ENCODE results near the gene INAFM2. TPM values are rescaled to one million over a fixed set of nuclear protein-coding genes. Genes with fewer than 3 reads are reported as not detected.

INAFM2 gene
- total RNA-seq, 1 donor from 2014 or later: 9.5 TPM

- Mint-ChIP-seq H3K9me3 (no peaks in the 10 kb centered on the region), H3K4me1 (peaks cover 3% of the 10 kb centered on the region), H3K27me3 (no peaks in the 10 kb centered on the region), H3K27ac (no peak overlapping the region), H3K36me3 (ENCODE audit: low read depth) (peaks cover 26% of the 10 kb centered on the region), H3K4me3 (no peak overlapping the region)
- no peak for TF ChIP-seq CTCF (IDR thresholded peaks at IDR 0.05)
- POLR2A ChIA-PET: interaction anchor here (0.7 to 1.5 kb wide), 2 partner anchors 22 to 209 kb away, joined by 3 to 7 read pairs; partner anchors contain the start of gene PLCB2
- no peak for DNase-seq
- ATAC-seq (ENCODE audit: low read depth): no peak
- CTCF ChIA-PET: interaction anchor here (1.5 to 6.0 kb wide), 2 partner anchors 11 to 52 kb away, joined by 6 to 41 read pairs; no protein-coding TSS in a partner anchor
- intact Hi-C loops (cut with micrococcal nuclease): no loop called here
Observed at GRCh38 chr15:40286061-40286532, 37.4 kb upstream of the INAFM2 start.

GRCh38 chr15:40286794-40287193 is 36.7 kb upstream of the INAFM2 start:
- ChIA-PET CTCF (interaction anchor here (6.0 kb wide), 1 partner anchor 51 kb away, joined by 41 read pairs; no protein-coding TSS in a partner anchor), POLR2A (no interaction called here)
- DNase-seq: no peak
- ATAC-seq (ENCODE audit: low read depth): no peak
- intact Hi-C loops (cut with micrococcal nuclease): no loop called here
- H3K4me3 Mint-ChIP-seq: no peak overlapping the region
- TF ChIP-seq CTCF (IDR thresholded peaks at IDR 0.05): no peak
- H3K36me3 Mint-ChIP-seq (ENCODE audit: low read depth): peaks cover 26% of the 10 kb centered on the region
- no peaks in the 10 kb centered on the region for H3K9me3 Mint-ChIP-seq
- no peak overlapping the region for H3K27ac Mint-ChIP-seq
- peaks cover 3% of the 10 kb centered on the region for H3K4me1 Mint-ChIP-seq
- no peaks in the 10 kb centered on the region for H3K27me3 Mint-ChIP-seq

- TF ChIP-seq CTCF (IDR thresholded peaks at IDR 0.05): no peak
- intact Hi-C loops (cut with micrococcal nuclease): no loop called here
- H3K9me3 Mint-ChIP-seq: no peaks in the 10 kb centered on the region
- peaks cover 33% of the 10 kb centered on the region for H3K36me3 Mint-ChIP-seq (ENCODE audit: low read depth)
- DNase-seq (no peak), ATAC-seq (ENCODE audit: low read depth) (no peak)
- CTCF ChIA-PET: interaction anchor here (0.7 to 6.0 kb wide), 3 partner anchors 8 to 50 kb away, joined by 3 to 41 read pairs (median 3); no protein-coding TSS in a partner anchor
- POLR2A ChIA-PET: no interaction called here
- peaks cover 3% of the 10 kb centered on the region for H3K4me1 Mint-ChIP-seq
- H3K27me3 Mint-ChIP-seq: no peaks in the 10 kb centered on the region
- no peak overlapping the region for H3K27ac Mint-ChIP-seq
- no peak overlapping the region for H3K4me3 Mint-ChIP-seq
Observed at GRCh38 chr15:40287505-40287904, 36.0 kb upstream of the INAFM2 start.

- ChIA-PET POLR2A (no interaction called here), CTCF (interaction anchor here (0.7 to 6.0 kb wide), 3 partner anchors 9 to 50 kb away, joined by 3 to 41 read pairs (median 3); no protein-coding TSS in a partner anchor)
- TF ChIP-seq CTCF (IDR thresholded peaks at IDR 0.05): no peak
- Mint-ChIP-seq H3K4me1 (peaks cover 2% of the 10 kb centered on the region), H3K4me3 (no peak overlapping the region), H3K27me3 (no peaks in the 10 kb centered on the region), H3K36me3 (ENCODE audit: low read depth) (peaks cover 34% of the 10 kb centered on the region), H3K9me3 (no peaks in the 10 kb centered on the region), H3K27ac (no peak overlapping the region)
- ATAC-seq (ENCODE audit: low read depth): no peak
- DNase-seq: no peak
- intact Hi-C loops (cut with micrococcal nuclease): no loop called here
Observed at GRCh38 chr15:40287968-40288367, 35.5 kb upstream of the INAFM2 start.

- Mint-ChIP-seq H3K27me3 (no peaks in the 10 kb centered on the region), H3K27ac (no peak overlapping the region), H3K4me1 (no peaks in the 10 kb centered on the region), H3K9me3 (no peaks in the 10 kb centered on the region), H3K36me3 (ENCODE audit: low read depth) (peaks cover 40% of the 10 kb centered on the region), H3K4me3 (no peak overlapping the region)
- ATAC-seq (ENCODE audit: low read depth) (no peak), DNase-seq (no peak)
- intact Hi-C loops (cut with micrococcal nuclease): no loop called here
- TF ChIP-seq CTCF (IDR thresholded peaks at IDR 0.05): no peak
- ChIA-PET CTCF (interaction anchor here (0.6 to 6.0 kb wide), 6 partner anchors 10 to 132 kb away, joined by 3 to 41 read pairs (median 5); partner anchors contain the start of gene PLCB2), POLR2A (interaction anchor here (0.9 to 2.5 kb wide), 2 partner anchors 12 to 18 kb away, joined by 3 to 6 read pairs; partner anchors contain the start of gene PLCB2)
Observed at GRCh38 chr15:40289140-40289775, 34.2 kb upstream of the INAFM2 start.

Measured in activated B cell treated with CpG ODN at 0.5 μM for 24 hours (primary cell).